HG03520 (cell line): ENCODE results near the gene MBP.

Experiments used
- ATAC-seq: cut with Tn5 transposase; IDR thresholded peaks from one replicate; pipeline ENCODE4 v1.9.1; 2021; ENCODE audit warnings: mild to moderate bottlenecking, moderate library complexity; ENCODE audit not compliant: unreplicated experiment

MBP gene

DNA sequence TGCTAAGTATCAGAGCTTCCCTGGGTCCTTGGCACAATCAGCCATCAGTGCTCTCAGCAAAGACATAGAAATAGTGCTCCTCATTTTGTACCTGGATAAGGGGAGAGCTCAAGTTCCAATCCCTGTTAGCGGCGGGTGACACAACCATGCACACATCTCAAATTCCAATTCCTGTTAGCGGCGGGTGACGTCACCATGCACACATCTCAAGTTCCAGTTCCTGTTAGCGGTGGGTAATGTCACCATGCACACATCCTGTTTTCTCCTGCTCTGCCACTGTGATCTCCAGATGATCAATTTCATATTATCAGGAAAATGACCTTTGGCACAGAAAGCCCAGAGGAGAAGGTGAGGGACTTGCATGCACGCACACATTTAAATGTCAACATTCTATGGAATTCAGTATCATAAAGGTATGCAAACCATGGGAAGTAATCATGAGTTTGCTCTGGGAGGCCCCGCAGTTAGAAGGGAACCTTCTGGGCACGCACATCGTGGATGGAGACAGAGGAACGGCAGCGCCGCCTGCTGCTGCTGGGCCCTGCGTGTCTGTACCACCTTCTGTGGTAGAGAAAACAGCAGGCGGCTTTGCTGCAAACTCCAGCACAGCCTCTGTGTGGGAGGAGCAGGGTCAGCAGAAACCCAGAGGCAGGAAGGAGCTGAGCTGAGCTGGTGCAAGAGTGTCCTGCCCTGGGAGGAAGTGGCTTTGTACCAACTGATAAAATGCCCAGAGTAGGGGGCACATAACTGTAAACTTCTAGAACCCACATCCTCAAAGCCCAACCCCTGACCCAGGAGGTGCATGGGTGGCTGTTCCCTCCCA lies 77.8 kb downstream of the MBP start:
- ATAC-seq = peak; percentile 83

- ATAC-seq = no peak
Observed at GRCh38 chr18:77054288-77054605, 78.3 kb downstream of the MBP start.

DNA sequence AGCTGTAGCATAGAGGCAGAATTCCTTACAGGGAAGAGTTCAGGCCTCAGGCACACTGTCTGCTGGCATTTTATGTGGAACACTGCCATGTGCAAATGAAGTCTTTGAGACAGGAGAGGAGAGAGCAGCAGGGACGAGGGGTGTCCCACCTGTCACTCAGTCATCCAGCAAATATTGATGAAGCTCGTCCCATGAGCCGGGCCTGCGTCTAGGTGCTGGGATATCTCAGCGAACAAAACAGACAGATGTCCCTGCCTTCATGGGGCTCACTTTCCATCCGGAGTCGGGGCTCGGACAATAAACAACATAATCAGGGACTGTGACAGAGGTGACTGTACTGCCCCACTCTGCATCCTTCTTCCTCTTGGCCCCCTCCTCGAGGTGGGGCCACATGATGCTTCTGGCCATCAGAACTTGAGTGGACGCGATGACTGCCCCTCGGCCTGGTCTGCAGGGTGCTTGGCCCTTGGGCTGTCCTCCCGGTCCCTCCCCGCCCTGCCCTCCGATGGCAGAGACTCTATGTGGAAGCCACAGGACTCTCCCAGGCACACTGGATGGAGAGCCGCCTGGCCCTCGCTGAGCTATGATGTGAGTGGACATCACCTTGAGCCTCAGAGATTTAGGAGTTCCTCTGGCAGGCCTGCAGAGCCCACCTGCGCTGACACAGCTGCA lies 78.8 kb downstream of the MBP start:
- ATAC-seq = no peak

- ATAC-seq = no peak
Observed at GRCh38 chr18:77052983-77053309, 79.6 kb downstream of the MBP start.

DNA sequence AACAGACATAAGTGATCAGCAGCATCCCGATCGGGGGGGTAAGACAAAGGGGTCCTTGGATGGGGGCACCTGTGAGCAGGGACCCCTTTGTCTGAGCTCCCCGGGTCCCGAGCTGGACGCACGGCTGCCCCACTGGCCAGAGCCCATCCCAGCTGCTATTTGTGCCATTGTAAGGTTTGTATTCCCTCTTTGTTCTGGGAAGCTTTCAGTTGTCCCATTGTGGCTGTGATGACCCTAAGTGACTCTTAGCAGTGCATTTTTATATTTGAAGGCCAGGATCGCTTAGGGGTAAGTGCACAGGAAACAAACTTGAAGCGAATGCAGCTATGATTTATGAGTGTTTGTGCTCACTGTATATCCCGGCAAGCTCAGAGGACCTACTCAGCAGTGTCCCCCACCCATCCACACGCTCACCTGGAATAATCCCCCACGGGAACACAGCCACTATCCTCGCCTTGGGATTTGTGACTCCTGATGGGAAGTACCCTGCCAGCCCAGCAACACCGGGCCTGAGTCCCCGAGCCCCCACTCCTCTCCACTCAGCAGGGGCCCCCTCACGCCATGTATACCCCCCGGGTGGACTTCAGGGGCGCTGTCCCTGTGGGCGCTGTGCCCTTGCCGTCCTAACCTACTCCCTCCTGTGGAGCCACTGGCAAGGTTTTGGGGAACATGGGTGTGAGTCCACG lies 80.1 kb downstream of the MBP start:
- ATAC-seq = no peak

DNA sequence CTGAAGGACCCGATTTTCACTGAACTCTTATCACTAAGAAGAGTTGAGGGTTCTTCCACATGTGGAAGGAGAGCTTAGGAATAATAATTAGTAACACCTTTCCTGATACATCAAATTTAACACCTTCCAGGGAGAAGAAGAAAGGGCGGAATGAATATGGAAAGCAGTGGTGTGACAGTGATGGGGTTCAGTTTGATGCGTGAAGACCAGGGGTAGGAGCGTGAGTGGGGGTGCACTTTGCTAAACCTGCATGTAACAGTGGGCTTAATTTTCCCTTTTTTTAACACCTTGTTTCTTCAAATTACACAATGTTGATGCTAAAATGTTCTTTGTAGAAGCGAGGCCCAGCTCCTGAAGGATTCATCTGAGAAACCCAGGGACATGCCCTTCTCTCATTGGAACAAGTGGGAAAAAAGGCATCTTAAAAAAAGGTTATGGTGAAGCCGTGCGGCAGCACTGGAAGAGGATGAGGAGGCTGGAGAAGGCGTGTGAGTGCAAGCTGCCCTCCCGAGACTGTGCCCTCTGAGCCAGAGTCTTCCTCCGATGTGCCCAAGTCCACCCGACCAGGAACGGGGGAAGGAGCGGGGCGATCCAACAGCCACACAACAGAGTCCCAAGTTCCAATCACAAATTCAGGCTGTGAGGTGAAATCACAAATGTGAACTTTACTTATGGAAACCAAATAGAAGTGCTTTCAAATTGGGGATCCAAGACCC lies 80.8 kb downstream of the MBP start:
- no peak for ATAC-seq

DNA sequence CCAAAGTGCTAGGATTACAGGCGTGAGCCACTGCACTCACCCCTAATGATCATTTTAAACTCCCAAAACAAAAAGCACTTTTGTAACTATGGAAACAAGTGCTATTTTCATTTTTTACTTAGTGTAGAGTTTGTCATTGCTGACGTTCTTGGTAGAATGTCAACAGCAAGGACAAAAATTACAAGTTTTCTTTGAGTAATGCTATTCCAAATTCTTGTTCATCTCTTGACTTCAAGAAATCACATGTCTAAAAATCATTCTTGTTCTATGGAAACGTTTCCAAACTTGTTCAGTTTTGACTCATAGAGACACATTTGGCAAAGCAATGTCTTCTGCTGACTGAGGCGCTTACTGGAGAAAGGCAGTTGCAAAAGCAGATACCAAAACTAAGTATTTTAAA lies 82.6 kb downstream of the MBP start:
- ATAC-seq = no peak

DNA sequence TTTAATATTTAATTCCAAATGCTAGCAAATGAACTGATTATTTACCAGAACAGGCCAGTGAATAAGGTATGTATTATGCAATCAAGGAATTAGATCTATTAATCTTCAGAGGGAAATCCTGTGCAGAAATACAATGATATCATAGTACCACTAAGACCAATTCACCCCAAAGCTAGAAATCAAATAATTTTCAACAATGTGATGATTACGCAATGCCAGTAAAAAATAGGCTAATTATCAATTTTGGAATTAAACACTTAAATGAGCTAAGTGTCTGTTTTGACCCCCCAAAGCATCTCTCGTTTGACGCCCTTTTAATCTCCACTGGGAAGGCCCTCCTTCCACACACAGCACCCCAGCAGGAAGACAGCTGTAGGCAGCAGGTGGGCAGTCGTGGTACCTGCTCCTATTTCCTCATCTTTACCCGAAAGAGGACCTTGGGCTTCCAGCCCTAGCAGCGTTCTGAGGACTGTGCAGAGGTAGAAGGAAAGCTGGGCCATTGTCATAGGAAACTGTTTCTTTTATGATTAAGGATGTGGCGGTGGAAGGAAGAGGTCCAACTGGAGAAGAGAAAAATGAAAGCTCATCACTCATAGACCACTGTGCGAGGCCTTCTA lies 84.7 kb downstream of the MBP start:
- no peak for ATAC-seq

DNA sequence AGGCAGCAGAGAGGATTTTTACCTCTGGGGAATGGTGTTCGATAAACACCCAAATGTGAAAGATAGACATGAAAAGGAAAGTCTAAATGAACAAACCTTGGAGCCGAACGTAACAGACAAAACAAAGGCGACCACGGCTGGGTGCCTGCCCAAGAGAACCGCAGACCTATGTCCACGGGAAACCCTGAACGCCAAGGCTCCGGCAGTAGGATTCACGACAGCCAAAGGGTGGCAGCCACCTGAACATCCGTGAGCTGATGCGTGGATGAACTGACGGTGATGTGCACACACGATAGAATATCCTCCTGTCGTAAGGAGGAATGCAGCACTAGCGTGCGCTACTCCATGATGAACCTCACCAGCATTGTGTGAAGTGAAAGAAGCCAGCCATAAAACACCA lies 85.6 kb downstream of the MBP start:
- no peak for ATAC-seq

- no peak for ATAC-seq
Observed at GRCh38 chr18:77046409-77046808, 86.2 kb downstream of the MBP start.

GRCh38 chr18:77045677-77046076 lies 86.9 kb downstream of the MBP start:
- no peak for ATAC-seq

- no peak for ATAC-seq
Observed at GRCh38 chr18:77044866-77045664, 87.5 kb downstream of the MBP start.

DNA sequence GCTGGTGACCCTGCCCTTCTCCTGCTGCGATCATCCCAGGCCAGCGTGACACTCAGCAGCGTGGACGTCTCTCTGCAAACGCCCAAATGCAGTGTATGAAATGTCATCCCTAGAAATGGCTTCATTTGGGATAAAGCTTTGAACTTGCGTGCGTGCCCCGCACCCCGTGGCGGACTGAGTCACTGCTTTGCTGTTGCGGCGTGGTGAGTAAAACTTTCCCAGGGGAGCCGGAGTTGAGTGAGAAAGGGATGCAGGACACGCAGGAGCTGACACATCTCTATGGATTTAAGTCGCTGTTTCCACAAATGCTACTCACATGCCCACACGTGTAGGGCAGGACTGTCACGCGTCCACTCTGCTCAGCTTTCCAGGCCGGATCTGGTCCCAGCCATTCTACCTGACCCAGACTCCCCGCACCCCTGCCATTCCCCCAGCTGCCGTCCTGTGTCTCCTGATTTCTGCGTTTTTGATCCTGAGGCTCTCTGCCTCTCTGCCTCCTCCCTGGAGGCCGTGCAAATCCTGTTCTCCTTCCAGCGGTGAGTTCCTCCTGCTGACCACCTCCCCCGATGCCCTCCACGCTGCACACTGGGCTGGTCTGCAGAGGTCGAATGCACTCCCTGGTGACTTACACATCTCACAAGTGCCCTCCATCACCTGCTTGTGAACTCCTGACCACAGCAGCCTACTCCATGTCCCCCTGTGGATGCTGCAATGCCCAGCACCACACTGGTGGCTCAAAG lies 88.9 kb downstream of the MBP start:
- ATAC-seq = no peak

DNA sequence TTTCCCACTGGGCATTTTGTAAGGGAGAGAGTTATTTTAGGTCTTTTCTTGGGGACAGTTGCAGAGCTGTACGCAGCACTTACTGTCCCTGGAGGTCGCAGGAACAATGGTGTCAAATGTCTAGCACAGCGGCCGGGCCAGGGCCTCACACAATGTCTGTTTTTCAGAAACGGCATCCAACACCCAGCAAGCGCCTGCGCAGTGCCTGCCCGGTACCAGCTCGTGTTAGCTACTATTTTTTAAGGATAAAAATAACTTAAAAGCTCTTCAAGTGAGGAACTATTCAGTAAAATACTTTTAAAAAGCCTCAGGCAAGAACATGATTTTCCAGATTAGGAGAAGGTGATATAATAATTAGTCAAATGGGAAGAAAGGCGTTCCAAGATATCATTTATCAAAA lies 90.0 kb downstream of the MBP start:
- ATAC-seq = no peak

DNA sequence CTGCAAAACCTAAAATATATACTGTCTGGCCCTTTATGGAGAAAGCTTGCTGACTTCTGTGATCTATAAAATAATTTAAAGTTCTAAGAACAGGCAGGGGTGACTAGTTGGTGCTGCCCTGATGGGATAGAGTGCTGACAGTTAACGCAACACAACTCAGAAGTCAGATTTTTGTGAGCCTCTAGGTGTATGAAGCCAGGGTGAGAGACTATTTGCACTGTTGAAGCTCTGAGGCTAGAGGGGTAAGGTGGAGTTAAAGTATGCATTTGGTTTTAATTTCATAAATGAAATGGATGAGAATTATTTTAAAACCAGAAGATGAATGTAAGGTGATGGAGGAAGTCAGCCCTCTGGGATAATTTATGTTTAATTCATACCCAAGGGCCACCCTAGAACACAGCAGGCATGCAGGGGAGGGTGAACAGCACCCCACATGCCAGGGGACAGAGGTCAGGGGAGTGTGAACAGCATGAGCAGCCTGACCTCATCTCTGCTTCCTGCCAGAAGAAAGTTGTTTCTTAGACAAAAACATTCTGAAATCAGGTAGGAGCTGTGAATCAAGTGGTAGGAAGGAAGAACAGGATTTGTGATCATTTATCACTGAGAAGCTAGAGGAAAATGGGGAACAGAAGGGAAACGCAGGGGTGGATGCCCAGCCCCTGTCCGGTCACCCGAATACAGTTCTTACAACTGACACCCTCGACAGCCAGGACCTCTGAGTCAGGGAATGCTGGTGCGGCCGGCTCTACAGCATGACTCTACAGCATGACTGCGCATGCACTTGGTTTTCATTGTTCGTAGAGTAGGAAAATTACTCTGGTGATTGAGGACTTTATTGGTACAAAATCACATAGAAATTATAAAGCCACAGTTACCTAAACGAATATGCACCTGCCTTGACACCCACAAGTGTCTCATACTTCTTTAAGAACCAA lies 93.1 kb downstream of the MBP start:
- ATAC-seq = no peak

- ATAC-seq = no peak
Observed at GRCh38 chr18:77038182-77038858, 94.3 kb downstream of the MBP start.

- ATAC-seq = no peak
Observed at GRCh38 chr18:77037567-77037966, 95.0 kb downstream of the MBP start.
